B cell (primary cell): ENCODE results near the gene HNRNPCL1. TPM values are rescaled to one million over a fixed set of nuclear protein-coding genes. Genes with fewer than 3 reads are reported as not detected.
"Not testable (repeated sequence)": the region's sequence is repeated elsewhere in the genome, so short reads cannot be mapped to it uniquely, and the experiment has no call there.

Source experiments
- ATAC-seq: fragments of 200-7000 bp; cut with Tn5 transposase; one replicate; pipeline ENCODE4 v1.10.0; 2021; ENCODE audit warnings: low read depth, mild to moderate bottlenecking, moderate number of reproducible peaks, moderate library complexity
- CTCF ChIA-PET: fragments of 350-600 bp; sonication (Branson Sonifier 250); formaldehyde crosslinking; loops from one replicate; lab custom pipeline; 2021; ENCODE audit warnings: antibody characterized with exemption, inconsistent platforms; lab: Charles Lee
- POLR2A ChIA-PET: fragments of 350-600 bp; sonication (Branson Sonifier 250); formaldehyde crosslinking; loops from one replicate; lab custom pipeline; 2021; ENCODE audit warnings: antibody characterized with exemption; lab: Charles Lee
- DNase-seq: peaks from one replicate; pipeline ENCODE4 v3.0.0; 2013
- H2AFZ ChIP-seq: 2 replicates; pipeline ENCODE4 v1.6.1; 2012; ENCODE audit warnings: mild to moderate bottlenecking, low read depth, low read length; ENCODE audit not compliant: insufficient read depth, poor library complexity, severe bottlenecking
- H3K27ac ChIP-seq, 2 donors: 1 replicate in 1 of 2; 2 replicates in 1 of 2; pipeline ENCODE4 v1.5.1; 2012 to 2013; ENCODE audit warnings: low read length in 2 of 2, mild to moderate bottlenecking in 2 of 2, moderate library complexity in 1 of 2
- H3K27me3 ChIP-seq, 4 experiments: fragments of 200-600 bp in 1 of 4; sonication (generic) in 1 of 4; replicated peaks in 1 of 4; 1 replicate in 2 of 4; 2 replicates in 2 of 4; pipeline versions ENCODE4 v1.6.1 to v1.7.0; 2013 to 2016; ENCODE audit warnings: low read length in 3 of 4, mild to moderate bottlenecking in 2 of 4, mixed read lengths in 1 of 4, moderate library complexity in 1 of 4; ENCODE audit not compliant: insufficient read depth in 4 of 4, control insufficient read depth in 3 of 4; ENCODE audit errors: control extremely low read depth in 1 of 4
- H3K36me3 ChIP-seq, 2 experiments: replicated peaks in 1 of 2; 1 replicate in 1 of 2; 2 replicates in 1 of 2; pipeline versions ENCODE4 v1.6.1 to v1.7.1; 2013; ENCODE audit warnings: low read length in 1 of 2; ENCODE audit not compliant: insufficient read depth in 2 of 2, control insufficient read depth in 1 of 2; ENCODE audit errors: control extremely low read depth in 1 of 2, extremely low read depth in 1 of 2
- H3K4me1 ChIP-seq, 2 donors: fragments of 200-600 bp in 1 of 2; sonication (generic) in 1 of 2; 1 replicate in 1 of 2; 2 replicates in 1 of 2; pipeline versions ENCODE4 v1.5.1 to v1.6.1; 2013 to 2017; ENCODE audit warnings: low read length in 2 of 2; ENCODE audit not compliant: control insufficient read depth in 2 of 2, insufficient read depth in 2 of 2
- H3K4me2 ChIP-seq: replicated peaks from 2 replicates; pipeline ENCODE3; 2012; ENCODE audit warnings: mild to moderate bottlenecking, low read depth, low read length; ENCODE audit not compliant: poor library complexity, severe bottlenecking
- H3K4me3 ChIP-seq, 5 experiments: fragments of 200-600 bp in 1 of 5; sonication (generic) in 1 of 5; 1 replicate in 3 of 5; 2 replicates in 2 of 5; pipeline versions ENCODE4 v1.5.1 to v1.7.0; 2011 to 2016; ENCODE audit warnings: low read length in 4 of 5, mild to moderate bottlenecking in 4 of 5, low read depth in 2 of 5, control low read depth in 1 of 5, moderate library complexity in 1 of 5; ENCODE audit not compliant: insufficient read depth in 1 of 5; ENCODE audit errors: control extremely low read depth in 1 of 5, extremely low read depth in 1 of 5
- H3K79me2 ChIP-seq: fragments of 200-600 bp; sonication (generic); one replicate; pipeline ENCODE4 v1.6.0; 2016; ENCODE audit warnings: low read length; ENCODE audit not compliant: control insufficient read depth, insufficient read depth
- H3K9ac ChIP-seq: fragments of 200-600 bp; sonication (generic); 2 replicates; pipeline ENCODE4 v1.6.1; 2017; ENCODE audit warnings: mild to moderate bottlenecking, low read length, moderate library complexity
- H3K9me3 ChIP-seq, 3 donors: one replicate each; pipeline versions ENCODE4 v1.6.1 to v1.7.1; 2013; ENCODE audit warnings: low read length in 2 of 3; ENCODE audit not compliant: control insufficient read depth in 2 of 3, insufficient read depth in 1 of 3; ENCODE audit errors: control extremely low read depth in 1 of 3
- H4K20me1 ChIP-seq: 2 replicates; pipeline ENCODE4 v1.6.0; 2012; ENCODE audit warnings: mild to moderate bottlenecking, low read length; ENCODE audit not compliant: insufficient read depth, control insufficient read depth, poor library complexity, severe bottlenecking
- H3K27ac Mint-ChIP-seq: one replicate; pipeline ENCODE4 v1.8.0; 2021; ENCODE audit warnings: mixed read lengths
- H3K27me3 Mint-ChIP-seq: one replicate; pipeline ENCODE4 v1.8.0; 2021; ENCODE audit warnings: mixed read lengths
- H3K4me1 Mint-ChIP-seq: one replicate; pipeline ENCODE4 v1.8.0; 2021; ENCODE audit warnings: mixed read lengths
- H3K4me3 Mint-ChIP-seq: one replicate; pipeline ENCODE4 v1.8.0; 2021; ENCODE audit warnings: mixed read lengths
- H3K9me3 Mint-ChIP-seq: one replicate; pipeline ENCODE4 v1.8.0; 2022; ENCODE audit warnings: mixed read lengths; ENCODE audit not compliant: insufficient read depth
- EZH2 ChIP-seq: IDR thresholded peaks from 2 replicates; pipeline ENCODE4 v1.6.1; 2012; ENCODE audit warnings: borderline replicate concordance, low read depth, mild to moderate bottlenecking, moderate library complexity, low read length; ENCODE audit not compliant: insufficient read depth, poor library complexity, severe bottlenecking
- WGBS: methylation state at CpG from one replicate; pipeline ENCODE4 v1.1.5; 2013; ENCODE audit warnings: missing lambda C conversion rate; ENCODE audit not compliant: insufficient coverage; 5-methylcytosine and 5-hydroxymethylcytosine counted together
- intact Hi-C: fragments of 100-400 bp; cut with micrococcal nuclease; formaldehyde crosslinking; loops from one replicate; pipeline ENCODE4 v1.10.0; 2022
- polyA plus RNA-seq: library from polyadenylated mRNA; depleted of rRNA; stranded (reverse); fragments of >200 nt; gene quantifications from 2 replicates; pipeline ENCODE4 v1.2.3, GENCODE V29; 2012
- total RNA-seq, 2 donors: library from RNA; stranded (reverse); fragments of 120-200 nt in 1 of 2; gene quantifications; 1 replicate in 1 of 2; 2 replicates in 1 of 2; pipeline versions ENCODE4 v1.2.3 to v1.2.4, GENCODE V29; 2013 to 2022
- TF ChIP-seq, protein P1 (sequence below): fragments of 200-600 bp; IDR thresholded peaks from one replicate; pipeline ENCODE4 v1.8.0; 2022; ENCODE audit warnings: antibody characterized with exemption, mild to moderate bottlenecking

HNRNPCL1 gene
- total and polyA plus RNA-seq, 2 donors (not counting 1 experiment from before 2014, with no cell fraction given), result not detected

DNA sequence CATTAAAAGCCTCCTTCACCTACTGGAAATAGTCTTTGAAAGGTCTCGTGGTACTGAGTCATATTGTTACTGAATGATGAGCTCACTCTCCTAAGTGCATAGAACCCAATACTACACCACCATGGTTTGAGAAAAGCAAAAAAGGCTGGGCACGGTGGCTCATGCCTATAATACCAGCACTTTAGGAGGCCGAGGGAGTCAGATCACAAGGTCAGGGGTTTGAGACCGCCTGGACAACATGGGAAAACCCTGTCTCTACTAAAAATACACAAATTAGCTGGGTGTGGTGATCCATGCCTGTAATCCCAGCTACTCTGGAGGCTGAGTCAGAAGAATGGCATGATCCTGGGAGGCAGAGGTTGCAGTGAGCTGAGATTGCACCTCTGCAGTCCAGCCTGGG, 3.3 kb upstream of the HNRNPCL1 start:
- no peaks in the 10 kb centered on the region for H3K36me3 ChIP-seq
- TF ChIP-seq, protein P1, sequence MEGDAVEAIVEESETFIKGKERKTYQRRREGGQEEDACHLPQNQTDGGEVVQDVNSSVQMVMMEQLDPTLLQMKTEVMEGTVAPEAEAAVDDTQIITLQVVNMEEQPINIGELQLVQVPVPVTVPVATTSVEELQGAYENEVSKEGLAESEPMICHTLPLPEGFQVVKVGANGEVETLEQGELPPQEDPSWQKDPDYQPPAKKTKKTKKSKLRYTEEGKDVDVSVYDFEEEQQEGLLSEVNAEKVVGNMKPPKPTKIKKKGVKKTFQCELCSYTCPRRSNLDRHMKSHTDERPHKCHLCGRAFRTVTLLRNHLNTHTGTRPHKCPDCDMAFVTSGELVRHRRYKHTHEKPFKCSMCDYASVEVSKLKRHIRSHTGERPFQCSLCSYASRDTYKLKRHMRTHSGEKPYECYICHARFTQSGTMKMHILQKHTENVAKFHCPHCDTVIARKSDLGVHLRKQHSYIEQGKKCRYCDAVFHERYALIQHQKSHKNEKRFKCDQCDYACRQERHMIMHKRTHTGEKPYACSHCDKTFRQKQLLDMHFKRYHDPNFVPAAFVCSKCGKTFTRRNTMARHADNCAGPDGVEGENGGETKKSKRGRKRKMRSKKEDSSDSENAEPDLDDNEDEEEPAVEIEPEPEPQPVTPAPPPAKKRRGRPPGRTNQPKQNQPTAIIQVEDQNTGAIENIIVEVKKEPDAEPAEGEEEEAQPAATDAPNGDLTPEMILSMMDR, result no peak
- no peak for TF ChIP-seq EZH2
- WGBS, result 93% methylated on average over 2 of the region's 4 CpGs

DNA sequence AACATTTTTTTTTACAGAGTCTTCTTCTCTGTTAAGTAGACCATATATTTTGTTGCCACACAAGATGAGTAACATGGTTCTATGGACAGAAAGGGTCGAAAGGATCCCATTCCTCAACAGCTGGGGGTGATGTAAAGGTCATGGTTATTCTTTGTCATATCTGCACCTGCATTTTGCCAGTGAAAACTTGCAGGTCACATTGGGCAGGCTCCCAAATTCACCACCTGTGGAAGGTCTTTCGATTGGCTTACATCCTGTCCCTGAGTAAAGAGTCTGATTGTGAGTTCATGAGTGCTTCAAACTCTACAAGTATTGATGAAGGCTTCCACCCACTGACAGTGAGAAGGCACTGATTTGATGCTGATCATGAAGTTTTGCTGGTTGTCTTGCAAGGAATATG, 15.3 kb downstream of the HNRNPCL1 start:
- H3K36me3 ChIP-seq, H3K4me3 ChIP-seq, DNase-seq, H3K4me1 Mint-ChIP-seq, POLR2A ChIA-PET, CTCF ChIA-PET, H3K4me1 ChIP-seq, H4K20me1 ChIP-seq, intact Hi-C loops, H2AFZ ChIP-seq, H3K9ac ChIP-seq, H3K27me3 Mint-ChIP-seq, H3K9me3 Mint-ChIP-seq, H3K9me3 ChIP-seq, H3K4me2 ChIP-seq, H3K4me3 Mint-ChIP-seq, H3K79me2 ChIP-seq, H3K27me3 ChIP-seq, H3K27ac Mint-ChIP-seq, ATAC-seq, H3K27ac ChIP-seq: not testable (repeated sequence)
- no CpG with 5 or more reads among the region's 2 CpGs for WGBS

More for the DNA sequence above, 3.3 kb upstream of the HNRNPCL1 start:
- Histone ChIP-seq H3K9ac (no peak overlapping the region), H3K27me3 (no peaks in the 10 kb centered on the region), H4K20me1 (no peaks in the 10 kb centered on the region), H2AFZ (no peak overlapping the region), H3K79me2 (no peaks in the 10 kb centered on the region), H3K9me3 (no peaks in the 10 kb centered on the region), H3K4me3 (no peak overlapping the region), H3K27ac (no peak overlapping the region), H3K4me2 (no peak overlapping the region), H3K4me1 (no peaks in the 10 kb centered on the region)
- no peaks in the 10 kb centered on the region for H3K9me3 Mint-ChIP-seq
- no peaks in the 10 kb centered on the region for H3K27me3 Mint-ChIP-seq
- DNase-seq (no peak), ATAC-seq (no peak)
- no peak overlapping the region for H3K27ac Mint-ChIP-seq
- H3K4me1 Mint-ChIP-seq, result no peaks in the 10 kb centered on the region
- intact Hi-C loops, result no loop called here
- ChIA-PET CTCF (no interaction called here), POLR2A (no interaction called here)
- no peak overlapping the region for H3K4me3 Mint-ChIP-seq

GRCh38 chr1:12831310-12831709, 17.2 kb downstream of the HNRNPCL1 start, which contains the start of gene PRAMEF11:
Gene PRAMEF11, minus strand, starts transcription at chr1:12831410. Its CDS starts 2,621 bp downstream, at chr1:12828789.
- CTCF ChIA-PET, H3K27ac ChIP-seq, H3K4me2 ChIP-seq, H3K27me3 Mint-ChIP-seq, H3K27ac Mint-ChIP-seq, H3K79me2 ChIP-seq, POLR2A ChIA-PET, H3K9me3 ChIP-seq, H4K20me1 ChIP-seq, H3K4me1 ChIP-seq, DNase-seq, H3K9me3 Mint-ChIP-seq, H2AFZ ChIP-seq, H3K9ac ChIP-seq, intact Hi-C loops, H3K4me3 ChIP-seq, H3K27me3 ChIP-seq, H3K4me1 Mint-ChIP-seq, H3K36me3 ChIP-seq, H3K4me3 Mint-ChIP-seq, ATAC-seq: not testable (repeated sequence)
- no CpG with 5 or more reads among the region's 3 CpGs for WGBS
